Cortex of kidney (tissue), 1 donor: ENCODE data around the gene METAP2.
A peak's percentile ranks its signal among the peaks of the same experiment; 100 is the strongest.
"Not testable (repeated sequence)": the region's sequence is repeated elsewhere in the genome, so short reads cannot be mapped to it uniquely, and the experiment has no call there.

Experiments used
- DNase-seq: peaks from one replicate; lab custom pipeline; 2025; lab: John Stamatoyannopoulos, UW

Gene METAP2

DNA sequence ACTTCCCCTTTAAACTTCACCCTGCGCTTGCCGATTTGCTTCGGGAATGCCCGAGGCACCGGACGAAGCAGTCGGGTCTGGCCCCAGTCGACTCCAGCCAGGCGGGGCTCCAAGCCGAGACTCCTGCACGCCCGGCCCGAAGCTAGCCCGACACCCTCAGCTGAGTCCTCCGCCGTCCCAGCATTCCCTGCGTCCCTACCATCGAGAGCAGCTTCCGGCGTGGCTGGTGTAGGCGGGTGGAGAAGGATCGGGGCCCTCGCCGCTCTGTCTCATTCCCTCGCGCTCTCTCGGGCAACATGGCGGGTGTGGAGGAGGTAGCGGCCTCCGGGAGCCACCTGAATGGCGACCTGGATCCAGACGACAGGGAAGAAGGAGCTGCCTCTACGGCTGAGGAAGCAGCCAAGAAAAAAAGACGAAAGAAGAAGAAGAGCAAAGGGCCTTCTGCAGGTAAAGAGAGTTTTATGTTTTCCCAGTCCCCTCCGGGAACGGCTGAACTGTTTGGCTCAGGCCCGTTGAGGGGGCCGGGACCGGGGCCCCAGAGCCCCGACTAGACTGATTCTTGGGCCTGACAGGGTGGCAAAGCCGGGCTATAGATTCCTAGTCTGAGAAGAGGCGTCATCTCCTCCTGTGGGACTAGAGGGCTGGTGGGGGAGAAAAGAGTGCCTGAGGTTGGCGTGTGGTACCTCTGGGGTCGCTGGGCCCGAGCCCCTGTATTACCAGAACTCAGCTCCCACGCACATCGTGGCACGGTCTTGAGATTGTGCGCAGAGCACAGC, at the start of gene METAP2:
Gene METAP2, plus strand, starts transcription at position 269 of the 776 bp plus-strand sequence. Its CDS starts 28 bp downstream, at position 297.
- DNase-seq = peak; percentile 71

DNA sequence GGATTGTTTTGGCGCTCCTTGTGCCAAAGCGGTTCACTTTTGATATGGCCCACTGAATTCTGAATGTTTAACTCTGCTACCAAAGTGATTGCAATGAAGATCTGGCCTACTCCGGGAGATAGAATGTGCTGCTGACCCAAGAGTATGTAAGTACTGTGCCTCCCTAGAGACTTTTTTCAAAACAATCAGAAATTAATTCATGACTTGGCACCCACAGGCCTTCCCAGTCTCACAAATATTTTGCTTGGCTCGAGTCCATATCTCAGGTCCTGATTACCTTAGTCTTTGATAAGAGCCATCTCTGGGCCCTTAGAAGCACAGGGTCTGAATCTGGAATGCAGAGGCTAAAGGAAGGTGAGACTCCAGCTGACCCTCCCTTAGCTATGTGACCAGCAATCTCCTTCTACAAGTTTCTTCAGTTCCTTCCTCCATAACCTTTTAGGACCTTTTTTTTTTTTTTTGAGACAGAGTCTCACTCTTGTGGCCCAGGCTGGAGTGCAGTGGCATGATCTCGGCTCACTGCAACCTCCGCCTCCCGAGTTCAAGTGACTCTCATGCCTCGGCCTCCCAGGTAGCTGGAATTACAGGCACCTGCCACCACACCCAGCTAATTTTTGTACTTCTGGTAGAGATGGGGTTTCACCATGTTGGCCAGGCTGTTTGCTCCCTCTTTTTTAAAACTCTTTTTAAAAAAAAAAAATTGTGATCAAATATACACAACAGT, 49.5 kb upstream of the METAP2 start:
- no peak for DNase-seq

DNA sequence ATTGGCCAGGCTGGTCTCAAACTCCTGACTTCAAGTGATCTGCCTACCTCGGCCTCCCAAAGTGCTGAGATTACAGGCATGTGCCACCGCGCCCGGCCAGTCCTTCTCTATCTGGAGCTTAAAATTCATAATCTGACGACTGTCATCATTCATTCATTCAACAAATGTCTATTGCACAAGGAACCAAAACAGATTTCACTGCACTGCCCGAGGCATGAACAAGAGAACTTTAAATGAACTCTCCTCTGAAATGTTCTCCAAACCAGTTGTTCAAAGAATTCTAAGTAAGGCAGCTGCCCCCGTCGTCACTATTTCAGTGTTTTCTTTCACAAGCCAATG, 44.8 kb upstream of the METAP2 start:
- DNase-seq = no peak

DNA sequence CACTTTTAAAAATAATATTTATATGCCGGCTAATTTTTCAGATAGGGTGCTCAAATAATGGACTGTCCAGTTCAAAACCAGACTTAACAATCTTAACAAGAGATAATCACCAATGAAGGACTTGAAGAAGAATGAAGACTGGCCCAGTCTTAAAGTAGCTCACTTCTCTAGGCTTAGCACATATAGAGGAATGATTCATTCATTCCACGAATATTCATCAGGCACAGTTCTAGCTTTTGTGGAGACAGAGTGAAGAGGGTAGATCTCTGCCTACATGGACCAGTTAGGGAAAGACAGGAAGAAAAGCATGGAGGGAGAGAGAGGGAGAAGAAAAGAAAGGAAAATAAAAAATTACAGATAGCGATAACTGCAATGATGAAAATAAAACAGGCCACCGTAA, 42.8 kb upstream of the METAP2 start:
- DNase-seq = no peak

DNA sequence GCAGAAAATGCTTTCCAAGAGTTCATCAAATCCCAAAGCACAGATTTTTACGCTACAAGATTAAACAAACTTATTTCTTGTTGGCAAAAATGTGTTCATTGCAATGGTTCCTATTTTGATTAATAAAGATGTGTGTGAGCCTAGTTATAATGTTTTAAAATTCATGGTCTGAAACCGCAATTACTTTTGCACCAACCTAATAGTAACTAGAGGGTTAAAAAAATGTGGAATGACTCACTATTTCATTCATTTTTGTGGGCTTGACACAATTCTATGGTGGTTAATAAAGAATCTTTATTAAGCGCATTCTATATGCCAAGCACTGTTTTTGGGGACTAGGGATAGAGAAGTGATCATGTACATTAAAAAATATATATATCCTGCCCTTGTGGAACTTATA, 38.6 kb upstream of the METAP2 start:
- no peak for DNase-seq

DNA sequence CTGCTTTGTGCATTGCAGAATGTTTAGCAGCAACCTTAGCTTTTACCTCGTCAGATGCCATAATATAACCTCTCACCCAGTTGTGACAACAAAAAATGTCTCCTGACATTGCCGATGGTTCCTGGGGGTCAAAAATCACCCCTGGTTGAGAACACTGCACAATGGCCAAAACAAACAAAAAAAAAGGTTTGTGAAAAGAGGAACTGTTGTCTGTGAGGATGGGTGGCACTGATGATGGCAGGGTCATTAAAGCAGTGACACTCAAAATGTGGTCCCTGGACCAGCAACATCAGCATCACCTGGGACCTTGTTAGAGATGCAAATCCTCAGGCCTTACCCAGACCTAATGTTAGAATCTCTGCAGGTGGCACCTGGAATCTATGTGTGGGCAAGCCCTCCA, 36.4 kb upstream of the METAP2 start:
- no peak for DNase-seq

DNA sequence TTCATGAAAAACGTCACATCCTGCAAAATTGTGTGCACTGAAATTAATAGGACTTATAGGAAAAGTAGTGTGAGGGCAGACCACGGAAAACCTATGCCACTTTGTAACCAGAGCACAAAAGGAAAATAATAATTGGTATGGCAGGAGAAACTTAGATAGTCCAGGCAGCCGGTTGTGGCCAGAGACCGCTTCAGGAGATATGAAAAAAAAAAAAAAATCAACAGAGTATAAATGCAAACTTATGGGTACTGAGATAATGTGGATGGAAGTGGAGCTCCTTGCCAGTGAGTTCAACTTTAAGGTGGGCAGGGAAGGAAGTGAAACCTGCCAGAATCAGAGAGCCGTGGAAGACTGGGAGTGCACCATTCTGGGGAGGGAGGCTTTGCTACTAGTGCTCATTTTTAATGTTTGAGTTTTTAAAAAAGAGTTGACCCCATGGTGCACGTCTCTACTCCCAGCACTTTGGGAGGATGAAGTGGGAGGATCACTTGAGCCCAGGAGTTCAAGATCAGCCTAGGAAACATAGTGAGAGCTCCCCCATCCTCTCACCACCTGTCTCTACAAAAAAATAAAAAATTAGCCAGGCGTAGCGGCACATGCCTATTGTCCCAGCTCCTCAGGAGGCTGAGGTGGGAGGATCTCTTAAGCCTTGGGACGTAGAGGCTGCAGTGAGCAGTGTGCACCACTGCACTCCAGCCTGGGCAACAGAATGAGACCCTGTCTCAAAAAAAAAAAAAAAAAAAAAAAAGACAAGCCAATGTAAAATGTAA, 34.3 kb upstream of the METAP2 start:
- no peak for DNase-seq

DNA sequence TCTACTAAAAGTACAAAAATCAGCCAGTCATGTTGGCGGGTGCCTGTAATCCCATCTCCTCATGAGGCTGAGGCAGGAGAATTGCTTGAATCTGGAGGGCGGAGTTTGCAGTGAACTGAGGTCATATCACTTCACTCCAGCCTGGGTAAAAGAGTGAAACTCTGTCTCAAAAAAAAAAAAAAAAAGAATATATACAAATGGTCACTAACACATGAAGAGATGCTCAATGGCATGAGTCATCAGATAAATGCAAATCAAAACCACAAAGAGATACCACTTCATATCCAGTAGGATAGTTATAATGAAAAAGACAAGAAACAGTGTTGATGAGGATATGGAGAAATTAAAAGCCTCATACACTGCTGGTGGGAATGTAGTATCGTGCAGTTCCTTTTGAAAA, 33.6 kb upstream of the METAP2 start:
- DNase-seq = no peak

DNA sequence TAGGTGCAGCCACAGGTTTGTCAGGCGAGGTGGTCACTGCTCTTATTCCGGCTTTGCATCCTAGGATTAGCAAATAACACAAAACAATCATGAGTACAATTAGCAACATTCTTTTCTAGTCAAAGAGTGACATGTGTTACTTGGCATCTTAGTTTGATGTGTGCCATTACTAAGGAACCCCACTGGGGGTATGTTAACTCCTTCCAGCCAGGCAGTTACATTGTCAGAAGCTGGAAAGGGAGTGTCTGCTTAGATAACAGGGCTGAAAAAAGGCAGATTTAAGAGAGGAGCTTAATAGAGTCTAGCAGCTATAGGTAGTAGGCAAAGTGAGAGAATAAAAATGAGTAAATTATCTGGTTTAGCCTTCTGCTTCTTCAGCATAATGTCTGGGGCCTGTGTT, 30.5 kb upstream of the METAP2 start:
- DNase-seq = no peak

DNA sequence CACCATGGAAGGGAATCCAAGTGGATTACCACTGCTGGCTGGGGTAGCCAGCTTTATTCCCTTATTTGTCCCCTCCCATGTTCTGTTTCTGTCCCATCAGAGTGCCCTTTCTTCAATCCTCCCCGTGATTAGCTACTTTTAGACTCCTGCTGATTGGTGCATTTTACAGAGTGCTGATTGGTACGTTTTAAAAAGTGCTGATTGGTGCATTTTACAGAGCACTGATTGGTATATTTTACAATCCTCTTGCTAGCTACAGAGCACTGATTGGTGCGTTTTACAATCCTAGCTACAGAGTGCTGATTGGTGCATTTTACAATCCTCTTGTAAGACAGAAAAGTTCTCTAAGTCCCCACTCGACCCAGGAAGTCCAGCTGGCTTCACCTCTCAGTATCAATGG, 28.9 kb upstream of the METAP2 start:
- not testable (repeated sequence) for DNase-seq

DNA sequence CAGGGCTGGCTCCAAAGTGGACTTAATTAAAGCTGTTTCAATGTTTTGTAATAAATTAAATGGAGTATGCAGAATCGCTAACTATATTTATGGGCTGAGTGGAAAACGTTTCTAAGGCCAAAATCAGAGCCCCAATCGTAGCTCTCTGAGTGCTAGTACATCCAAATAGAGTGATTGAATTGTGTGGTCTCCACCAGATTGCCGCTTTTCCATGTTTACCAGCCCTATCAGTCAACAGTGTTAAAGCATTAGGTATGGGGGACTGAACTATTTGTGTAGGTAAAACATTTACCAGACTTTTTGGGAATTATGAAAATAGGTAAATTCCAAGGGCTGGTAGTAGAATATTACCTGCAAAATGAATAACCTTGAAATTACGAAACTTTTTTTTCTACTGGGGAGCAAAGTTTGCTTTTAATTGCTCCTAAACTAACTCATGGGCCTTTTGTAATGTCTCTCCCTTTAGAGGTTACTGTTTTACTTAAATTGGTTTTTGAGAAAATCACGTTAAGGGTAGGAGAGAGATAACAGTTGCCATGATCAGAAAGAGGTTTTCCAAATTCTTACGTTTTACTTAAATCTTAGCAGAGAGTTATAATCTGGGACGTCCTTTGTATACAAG, 28.0 kb upstream of the METAP2 start:
- no peak for DNase-seq

DNA sequence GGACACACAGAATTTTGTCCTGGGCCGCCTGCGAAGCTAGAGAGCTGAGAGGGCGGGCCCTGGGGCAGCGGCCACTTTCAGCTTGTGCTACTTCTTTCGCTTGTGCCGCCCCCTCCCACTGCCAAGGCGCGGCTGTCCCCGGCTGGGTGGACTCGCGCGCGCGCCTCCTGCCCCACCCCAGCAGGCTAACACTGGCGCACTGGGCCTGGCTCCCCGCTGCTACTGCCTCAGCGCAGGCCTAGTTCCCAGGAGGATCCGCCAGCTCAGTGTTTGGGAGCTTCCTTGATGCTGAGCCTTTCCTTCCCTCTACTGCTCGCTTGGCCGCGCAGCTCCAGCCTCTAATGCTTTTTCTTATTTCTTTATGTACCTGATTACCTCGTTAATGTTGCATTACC, 27.4 kb upstream of the METAP2 start:
- no peak for DNase-seq

DNA sequence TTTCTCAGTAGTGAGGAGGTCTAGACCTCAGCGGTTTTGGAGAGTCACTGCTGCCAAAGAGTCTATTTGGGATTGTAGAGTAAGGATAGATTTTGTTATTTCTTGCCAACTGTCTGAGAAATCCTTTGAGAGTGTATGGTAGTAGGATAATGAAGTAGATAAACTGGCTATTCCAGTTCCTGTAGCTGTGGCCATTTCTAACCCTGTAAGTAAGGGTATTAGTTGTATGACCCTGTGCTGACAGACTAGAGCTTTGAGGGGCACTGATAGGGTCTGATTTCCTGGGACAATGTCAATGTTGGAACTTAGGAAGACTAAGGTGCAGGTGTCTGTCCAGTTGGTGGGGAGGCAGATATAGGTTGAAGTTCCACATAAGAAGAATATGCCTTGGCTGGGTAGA, 24.3 kb upstream of the METAP2 start:
- DNase-seq = not testable (repeated sequence)

DNA sequence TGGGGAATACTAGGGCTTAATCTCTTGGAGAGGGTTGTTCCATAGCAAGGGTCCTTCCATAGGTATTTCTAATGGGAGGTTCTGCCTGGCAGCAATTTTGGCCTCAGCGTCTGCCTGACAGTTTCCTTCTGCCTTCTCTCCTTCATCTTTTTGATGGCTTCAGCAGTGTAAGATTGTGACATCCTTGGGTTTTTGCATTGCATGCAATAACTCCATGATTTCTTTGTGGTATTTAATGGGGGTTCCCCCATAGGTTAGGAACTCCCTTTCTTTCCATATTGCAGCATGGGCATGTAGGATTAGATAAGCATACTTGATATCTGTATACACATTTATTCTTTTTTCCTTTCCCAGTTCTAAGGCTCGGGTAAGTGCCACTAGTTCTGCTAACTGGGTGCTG, 21.5 kb upstream of the METAP2 start:
- not testable (repeated sequence) for DNase-seq

DNA sequence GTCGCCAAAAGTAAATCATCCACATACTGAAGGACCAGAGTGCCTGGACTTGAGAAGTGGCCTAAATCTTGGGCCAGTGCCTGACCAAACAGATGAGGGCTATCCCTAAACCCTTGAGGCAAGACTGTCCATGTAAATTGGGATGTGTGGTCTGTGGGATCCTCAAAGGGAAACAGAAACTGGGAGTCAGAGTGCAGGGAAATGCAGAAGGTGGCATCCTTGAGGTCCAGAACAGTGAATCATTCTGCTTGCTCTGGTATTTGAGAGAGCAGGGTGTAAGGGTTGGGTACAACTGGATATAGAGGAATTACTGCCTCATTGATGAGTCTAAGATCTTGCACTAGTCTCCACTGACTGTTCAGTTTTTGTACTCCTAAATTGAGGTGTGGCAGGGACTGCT, 20.1 kb upstream of the METAP2 start:
- not testable (repeated sequence) for DNase-seq

DNA sequence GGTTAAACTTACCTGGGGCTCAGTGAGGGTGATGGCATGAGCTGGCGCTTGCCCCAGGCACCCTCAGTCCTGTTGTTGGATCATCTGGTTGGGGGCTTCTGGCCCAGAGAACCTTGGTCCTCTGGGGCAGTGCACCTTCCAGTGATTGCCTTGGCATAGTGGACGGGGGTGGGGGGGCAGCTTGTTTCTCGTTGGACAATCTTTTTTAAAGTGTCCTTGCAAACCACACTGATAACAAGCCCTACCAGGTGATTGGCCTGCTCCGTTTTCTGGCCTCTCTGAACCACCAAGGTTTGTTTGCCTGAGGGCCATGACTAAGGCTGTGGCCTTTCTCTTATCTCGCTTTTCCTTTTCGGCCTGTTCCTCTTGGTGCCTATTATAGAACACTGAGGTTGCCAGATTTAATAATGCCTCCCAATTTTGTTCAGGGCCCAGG, 19.2 kb upstream of the METAP2 start:
- DNase-seq = not testable (repeated sequence)

DNA sequence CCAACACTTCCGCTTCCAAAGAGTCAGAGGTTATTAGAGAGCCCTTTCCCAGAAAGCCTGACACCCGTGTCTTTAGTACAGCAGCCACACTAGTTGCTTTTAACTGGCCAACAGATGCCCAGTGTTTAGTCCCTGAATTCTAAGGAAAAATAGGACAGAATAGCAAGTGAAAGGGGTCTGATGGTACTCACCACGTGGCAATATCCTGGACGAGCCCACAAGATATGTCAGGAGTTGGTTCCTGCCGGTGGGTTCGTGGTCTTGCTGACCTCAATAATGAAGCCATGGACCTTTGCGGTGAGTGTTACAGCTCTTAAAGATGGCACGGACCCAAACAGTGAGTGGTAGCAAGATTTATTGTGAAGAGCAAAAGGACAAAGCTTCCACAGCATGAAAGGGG, 16.3 kb upstream of the METAP2 start:
- DNase-seq = not testable (repeated sequence)

DNA sequence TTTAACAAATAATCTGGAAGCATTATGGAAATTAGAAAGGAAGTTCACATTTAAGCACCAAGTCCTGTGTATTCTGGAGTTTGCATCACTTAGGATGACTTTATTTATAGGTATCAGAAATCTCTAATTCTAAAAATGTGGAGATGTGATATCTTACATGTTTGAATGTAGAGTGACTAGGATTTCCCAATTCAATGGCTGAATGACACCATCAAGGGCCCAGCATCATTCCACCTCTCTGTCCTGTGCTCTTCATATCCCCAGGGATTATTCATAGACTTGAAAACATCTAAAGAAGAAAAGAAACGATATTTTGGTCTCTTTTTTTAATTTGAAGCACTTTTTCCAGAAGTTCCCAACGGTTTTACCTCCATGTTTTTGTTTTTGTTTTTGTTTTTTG, 15.2 kb upstream of the METAP2 start:
- no peak for DNase-seq

DNA sequence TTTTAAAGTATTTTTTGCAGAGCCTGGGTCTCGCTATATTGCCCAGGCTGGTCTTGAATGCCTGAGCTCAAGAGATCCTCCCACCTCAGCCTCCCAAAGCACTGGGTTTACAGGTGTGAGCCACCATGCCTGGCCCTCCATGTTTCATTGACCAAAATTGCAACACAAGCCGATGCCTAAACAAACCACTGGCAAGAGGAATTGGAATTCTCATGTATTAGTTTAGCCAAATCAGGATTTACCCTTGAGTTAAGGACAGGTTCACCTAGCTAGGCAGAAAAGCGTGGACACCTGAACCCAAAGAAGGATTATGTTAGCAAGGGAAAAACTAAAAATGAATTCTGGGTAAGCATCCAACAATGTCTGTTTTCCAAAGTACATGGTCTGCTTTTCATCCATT, 14.6 kb upstream of the METAP2 start:
- DNase-seq = no peak

DNA sequence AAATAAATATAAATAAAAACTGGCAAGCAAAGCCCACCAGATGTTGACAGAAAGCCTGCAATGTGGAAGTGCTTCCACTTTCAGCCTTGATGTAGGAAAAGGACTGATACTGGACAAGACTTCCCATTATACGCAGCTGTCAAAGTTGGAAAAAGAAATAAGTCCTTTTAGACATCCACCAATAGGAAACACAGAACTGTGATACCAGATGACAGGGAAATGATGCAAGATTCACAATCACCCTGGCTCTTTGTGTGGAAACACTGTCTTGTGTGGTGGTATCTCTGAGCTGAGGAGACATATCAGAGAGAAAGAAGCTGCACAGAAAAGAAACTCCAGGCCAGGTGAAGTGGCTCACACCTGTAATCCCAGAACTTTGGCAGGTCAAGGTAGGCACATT, 13.8 kb upstream of the METAP2 start:
- DNase-seq = no peak

DNA sequence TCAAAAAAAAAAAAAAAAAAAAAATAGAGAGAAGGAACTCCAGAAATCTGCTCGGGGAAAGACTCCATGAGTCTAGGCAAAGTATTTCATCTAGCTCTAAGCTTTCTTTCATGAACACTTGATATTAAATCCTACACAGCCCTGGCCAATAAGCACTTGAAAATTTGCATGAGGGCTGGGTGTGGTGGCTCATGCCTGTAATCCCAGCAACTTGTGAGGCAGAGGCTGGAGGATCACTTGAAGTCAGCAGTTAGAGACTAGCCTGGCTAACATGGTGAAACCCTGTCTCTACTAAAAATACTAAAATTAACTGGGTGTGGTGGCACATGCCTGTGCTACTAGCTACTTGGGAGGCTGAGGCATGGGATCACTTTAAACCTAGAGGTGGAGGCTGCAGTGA, 13.1 kb upstream of the METAP2 start:
- no peak for DNase-seq

DNA sequence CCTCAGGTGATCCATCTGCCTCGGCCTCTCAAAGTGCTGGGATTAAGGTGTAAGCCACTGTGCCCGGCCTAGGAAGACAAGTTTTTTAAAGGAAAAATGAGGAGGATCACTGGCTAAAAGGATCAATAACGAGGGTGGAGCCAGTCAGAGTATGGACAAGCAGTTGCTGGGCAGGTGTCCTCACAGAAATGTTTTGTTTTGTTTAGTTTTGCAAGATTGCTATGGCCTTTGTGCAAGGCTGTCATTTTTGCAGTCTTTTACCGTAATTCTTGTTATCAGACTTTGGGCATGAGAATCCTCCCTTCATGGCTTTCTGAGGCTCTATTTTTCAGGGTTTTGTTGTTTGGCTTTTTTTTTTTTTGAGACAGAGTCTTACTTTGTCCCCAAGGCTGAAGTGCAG, 11.9 kb upstream of the METAP2 start:
- DNase-seq = no peak
